Body of pancreas (tissue), 4 donors: ENCODE results near the gene RNF166.

Experiments used
- POLR2A ChIP-seq, 3 donors: fragments of 450-650 bp; IDR thresholded peaks; one replicate each; pipeline ENCODE4 v1.6.1; 2016; ENCODE audit warnings: antibody characterized with exemption in 3 of 3, mild to moderate bottlenecking in 2 of 3
- TF ChIP-seq, protein P1 (sequence below), 7 experiments: fragments of 450-650 bp in 4 of 7; fragments of 200-600 bp in 3 of 7; sonication (generic) in 3 of 7; IDR thresholded peaks; one replicate each; pipeline ENCODE4 v1.5.1; 2016 to 2019; ENCODE audit warnings: antibody characterized with exemption in 7 of 7

DNA sequence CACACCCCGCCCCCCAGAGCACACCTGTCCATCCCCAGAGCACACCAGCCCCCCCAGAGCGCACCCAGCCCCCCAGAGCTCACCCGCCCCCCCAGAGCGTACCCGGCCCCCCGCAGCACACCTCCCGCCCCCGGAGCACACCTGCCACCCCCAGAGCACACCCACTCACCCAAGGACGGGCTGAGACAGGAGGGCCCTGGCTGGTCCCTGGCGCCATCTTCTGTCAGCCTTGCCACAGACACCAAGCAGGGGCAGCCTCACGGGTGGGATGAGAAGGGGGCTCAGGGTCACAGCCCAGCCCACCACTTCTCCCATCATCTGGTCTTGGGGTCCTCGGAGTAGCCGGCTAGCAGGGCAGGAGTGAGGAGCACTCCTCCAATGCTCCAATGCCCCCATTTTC is 47.0 kb upstream of the RNF166 start:
- TF ChIP-seq, protein P1, sequence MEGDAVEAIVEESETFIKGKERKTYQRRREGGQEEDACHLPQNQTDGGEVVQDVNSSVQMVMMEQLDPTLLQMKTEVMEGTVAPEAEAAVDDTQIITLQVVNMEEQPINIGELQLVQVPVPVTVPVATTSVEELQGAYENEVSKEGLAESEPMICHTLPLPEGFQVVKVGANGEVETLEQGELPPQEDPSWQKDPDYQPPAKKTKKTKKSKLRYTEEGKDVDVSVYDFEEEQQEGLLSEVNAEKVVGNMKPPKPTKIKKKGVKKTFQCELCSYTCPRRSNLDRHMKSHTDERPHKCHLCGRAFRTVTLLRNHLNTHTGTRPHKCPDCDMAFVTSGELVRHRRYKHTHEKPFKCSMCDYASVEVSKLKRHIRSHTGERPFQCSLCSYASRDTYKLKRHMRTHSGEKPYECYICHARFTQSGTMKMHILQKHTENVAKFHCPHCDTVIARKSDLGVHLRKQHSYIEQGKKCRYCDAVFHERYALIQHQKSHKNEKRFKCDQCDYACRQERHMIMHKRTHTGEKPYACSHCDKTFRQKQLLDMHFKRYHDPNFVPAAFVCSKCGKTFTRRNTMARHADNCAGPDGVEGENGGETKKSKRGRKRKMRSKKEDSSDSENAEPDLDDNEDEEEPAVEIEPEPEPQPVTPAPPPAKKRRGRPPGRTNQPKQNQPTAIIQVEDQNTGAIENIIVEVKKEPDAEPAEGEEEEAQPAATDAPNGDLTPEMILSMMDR (IDR thresholded peaks at IDR 0.05): no peak
- no peak for TF ChIP-seq POLR2A (IDR thresholded peaks at IDR 0.05)
